GM19023 (cell line): ENCODE results near the gene NRTN.
"Not testable (repeated sequence)": the region's sequence is repeated elsewhere in the genome, so short reads cannot be mapped to it uniquely, and the experiment has no call there.

Source experiments
- ATAC-seq: cut with Tn5 transposase; IDR thresholded peaks from one replicate; pipeline ENCODE4 v1.9.1; 2021; ENCODE audit warnings: mild to moderate bottlenecking, moderate library complexity; ENCODE audit not compliant: unreplicated experiment

Gene NRTN

DNA sequence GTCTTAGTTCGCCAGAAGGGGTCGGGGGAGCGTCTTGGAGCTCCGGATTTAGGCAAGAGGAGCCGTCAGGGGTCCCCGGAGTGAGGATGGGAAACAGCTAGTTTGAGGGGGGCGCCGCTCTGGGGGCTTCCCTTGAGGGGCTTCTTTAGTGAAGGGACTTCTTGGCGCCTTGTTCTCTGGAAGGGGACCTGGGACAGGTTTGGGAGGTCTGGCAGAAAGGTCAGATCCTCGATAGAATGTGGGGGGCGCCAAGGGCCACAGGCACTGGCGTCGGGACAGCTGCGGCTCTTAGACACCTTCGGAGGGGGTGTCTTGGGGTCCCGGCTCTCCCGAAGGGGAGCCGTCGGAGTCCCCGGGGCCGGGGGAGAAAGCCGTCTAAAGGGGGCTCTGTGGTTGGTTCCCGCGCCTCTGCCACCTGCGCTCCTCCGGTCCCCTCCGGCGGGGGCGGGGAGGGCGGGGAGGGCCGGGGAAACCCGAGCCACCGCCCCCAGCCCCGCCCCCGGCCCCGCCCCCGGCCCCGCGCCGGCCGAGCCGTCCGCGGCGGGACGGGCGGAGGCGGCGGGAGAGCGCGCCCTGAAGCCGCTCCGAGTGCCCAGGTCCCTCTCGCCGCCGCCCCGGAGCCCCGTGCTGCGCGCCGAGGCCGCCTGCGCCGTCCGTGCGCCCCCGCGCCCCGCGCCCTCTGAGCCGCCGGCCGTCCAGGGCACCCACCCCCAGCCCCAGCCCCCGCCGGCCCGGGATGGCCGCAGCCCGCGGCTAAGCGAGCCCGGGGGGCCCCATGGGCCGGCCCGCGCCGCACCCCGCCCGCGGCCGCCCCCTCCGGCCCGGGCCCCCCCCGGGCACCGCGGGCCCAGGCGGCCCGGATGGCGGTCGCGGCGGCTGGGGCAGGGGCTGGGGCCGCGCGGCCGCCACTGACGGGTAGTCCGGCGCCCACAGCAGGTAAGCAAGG is at the start of gene NRTN:
TSS of gene NRTN (plus strand) at position 552 of the 946 bp plus-strand sequence. CDS start 19,099 bp downstream, outside the sequence.
- ATAC-seq: no peak

DNA sequence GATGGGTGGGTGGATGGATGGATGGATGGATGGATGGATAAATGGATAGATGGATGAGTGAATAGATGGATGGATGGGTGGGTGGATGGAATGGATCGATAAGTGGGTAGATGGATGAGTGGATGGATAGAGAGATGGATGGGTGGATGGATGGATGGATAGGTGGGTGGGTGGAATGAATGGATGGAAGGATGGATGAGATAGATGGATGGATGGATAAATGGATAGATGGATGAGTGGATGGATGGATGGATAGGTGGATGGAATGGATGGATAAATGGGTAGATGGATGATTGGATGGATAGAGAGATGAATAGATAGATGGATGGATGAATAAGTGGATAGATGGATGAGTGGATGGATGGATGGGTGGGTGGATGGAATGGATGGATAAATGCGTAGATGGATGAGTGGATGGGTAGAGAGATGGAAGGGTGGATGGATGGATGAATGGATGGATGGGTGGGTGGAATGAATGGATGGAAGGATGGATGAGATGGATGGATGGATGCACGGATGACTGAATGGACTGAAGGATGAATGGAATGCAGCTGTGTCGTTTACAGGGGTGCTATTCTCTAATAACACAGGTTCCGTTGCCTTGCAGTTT is 42.2 kb upstream of the NRTN start:
- no peak for ATAC-seq

DNA sequence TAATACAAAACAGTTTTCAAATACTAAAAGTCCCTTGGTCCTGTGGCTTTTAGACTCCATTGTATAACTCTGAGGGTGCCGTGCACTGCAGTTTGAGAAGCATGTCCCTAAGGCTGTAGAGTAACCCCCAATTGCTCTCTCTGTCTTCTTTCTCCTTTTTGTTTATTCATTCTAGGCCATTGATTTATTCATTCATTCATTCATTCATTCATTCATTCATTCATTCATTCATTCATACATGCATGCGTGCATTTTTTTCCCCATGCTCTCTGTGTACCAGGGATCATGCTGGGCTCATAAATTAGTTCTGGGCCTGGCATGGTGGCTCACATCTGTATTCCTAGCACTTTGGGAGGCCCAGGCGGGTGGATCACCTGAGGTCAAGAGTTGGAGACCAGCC is 39.6 kb upstream of the NRTN start:
- ATAC-seq: no peak

- no peak for ATAC-seq
Measured at GRCh38 chr19:5767949-5768348, 36.9 kb upstream of the NRTN start.

- no peak for ATAC-seq
Measured at GRCh38 chr19:5772416-5772815, 32.5 kb upstream of the NRTN start.

- no peak for ATAC-seq
Measured at GRCh38 chr19:5773276-5773675, 31.6 kb upstream of the NRTN start.

DNA sequence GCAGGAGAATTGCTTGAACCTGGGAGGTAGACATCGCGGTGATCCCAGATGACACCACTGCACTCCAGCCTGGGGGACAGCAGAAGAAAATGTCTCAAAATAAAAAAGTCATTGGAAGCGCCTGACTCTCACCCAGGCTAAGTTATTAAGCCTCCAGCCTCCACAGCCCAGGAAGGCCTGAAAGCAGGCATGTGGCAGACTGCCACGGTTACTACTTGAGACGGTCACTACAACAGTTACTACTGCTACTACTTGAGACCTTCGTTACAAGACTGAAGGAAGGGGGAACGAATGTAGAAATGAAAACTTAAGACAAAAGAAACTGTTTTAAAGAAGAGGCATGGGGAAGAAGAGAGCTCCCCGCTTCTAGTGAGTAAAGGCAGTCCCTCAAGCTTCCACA is 29.9 kb upstream of the NRTN start:
- ATAC-seq: no peak

DNA sequence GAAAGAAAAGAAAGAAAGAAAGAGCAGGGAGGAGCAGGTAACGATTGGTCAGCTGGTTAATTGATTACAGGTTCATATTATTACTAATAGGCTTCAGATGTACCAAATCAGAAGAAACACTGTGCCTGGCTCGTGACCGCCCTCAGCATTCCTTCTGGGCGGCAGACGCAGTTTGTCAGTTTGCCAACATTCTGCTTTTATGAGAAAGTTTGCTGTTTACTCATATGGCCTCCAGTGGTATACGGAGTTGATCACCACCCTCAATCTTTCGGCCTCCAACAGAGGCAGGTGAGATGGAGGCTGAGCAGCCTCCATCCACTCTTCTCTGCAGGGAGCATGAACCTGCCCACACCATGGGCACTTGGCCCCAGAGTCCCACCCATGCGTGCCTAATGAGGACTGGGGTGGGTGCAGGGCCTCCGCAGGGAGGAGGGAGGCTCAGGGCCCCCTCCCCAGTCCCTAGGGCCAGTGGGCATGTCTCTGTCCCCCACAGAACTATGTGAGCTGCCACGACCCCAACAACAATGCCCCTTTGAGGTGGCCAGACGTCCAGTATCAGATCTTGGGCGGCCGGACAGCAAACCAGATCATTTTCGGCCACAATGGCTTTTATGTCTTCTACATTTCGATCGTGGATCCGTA is 29.1 kb upstream of the NRTN start:
- ATAC-seq: no peak

DNA sequence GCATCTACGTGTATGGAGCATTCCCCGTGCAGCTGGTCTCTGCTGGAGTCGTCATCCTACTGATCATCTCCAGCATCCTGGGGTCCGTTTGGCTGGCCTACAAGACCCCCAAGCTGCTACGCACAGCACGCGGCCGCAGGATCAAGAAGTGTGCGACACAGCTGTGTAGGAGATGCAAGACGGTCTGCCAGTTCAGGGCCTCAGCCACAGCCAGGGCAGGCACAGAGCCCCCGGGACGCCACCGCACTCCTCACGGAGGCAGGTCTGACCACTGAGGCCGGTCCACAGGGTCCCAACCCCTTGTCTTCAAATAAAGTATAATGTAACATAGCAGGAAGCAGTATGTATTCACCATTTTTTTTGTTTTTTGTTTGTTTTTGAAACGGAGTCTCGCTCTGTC is 26.5 kb upstream of the NRTN start:
- ATAC-seq: no peak

- ATAC-seq: not testable (repeated sequence)
Measured at GRCh38 chr19:5780916-5781315, 24.0 kb upstream of the NRTN start.

DNA sequence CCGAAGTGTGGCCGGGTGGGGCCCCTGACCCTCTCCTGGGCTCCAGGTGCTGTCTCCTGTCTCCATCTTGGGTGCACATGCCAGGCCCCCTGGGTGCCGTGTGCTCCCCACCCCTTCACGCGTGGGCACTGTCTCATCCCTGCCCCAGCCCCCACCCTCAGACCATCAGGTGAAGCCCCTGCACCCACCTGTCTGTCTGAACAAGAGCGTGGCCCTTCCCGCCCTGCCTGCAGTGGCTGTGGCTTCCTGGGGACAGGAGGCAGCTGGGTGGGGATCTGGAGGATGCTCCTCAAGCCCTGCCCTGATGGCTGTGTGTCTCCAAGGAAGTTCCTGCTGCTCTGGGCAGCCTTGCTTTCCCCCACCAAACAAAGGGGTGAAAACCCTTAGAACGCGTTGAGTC is 22.5 kb upstream of the NRTN start:
- ATAC-seq: no peak

DNA sequence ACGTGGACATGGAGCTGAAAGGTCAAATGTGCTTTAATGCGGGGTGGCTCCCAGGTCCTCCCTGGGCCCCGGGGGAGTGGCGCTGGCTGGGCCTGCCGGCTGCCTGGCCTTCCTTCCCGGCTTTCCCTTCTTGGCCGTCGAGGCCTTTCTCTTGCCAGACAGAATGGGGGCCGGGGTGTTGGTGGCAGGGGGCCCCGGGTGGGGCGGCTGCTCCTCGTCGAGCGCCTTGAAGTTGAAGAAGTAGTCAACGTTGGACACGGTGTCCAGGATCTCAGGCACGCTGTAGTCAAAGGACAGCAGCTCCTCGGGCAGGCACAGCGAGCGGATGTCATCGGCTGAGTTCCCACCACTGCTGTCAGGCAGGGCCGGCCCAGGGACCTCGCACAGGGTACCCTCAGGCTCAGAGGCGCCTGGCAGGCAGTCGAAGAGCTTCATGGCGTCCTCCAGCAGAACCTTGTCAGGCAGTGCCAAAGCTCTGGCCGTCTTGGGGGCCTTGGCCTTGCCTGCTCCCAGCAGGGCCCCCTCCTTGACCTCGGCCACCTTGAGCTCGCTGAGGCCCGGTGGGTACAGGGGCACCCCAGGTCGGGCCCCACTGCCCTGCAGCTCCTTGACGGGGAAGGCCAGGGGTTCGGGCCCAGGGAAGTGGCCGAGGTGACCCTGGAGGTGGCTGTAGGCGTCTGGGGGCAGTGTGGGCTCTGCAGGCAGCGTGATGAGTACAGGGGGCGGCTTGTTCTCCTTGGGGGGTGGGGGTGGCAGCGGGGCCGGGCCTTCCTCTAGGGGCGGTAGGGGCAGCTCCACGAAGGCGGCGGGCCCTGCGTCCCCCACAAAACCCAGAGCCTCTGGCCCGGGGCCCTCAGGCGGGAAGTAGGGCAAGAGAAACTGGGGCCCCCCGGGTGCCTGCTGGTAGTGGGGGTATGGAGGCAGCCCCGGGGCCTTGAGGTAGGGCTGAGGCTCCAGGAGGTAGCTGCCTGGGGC is 21.6 kb upstream of the NRTN start:
- ATAC-seq: no peak

GRCh38 chr19:5784581-5785147 is 20.2 kb upstream of the NRTN start, which contains the start of gene PRR22:
PRR22 (minus strand) TSS chr19:5784746; CDS start chr19:5784660, 86 bp downstream.
- ATAC-seq: no peak

- ATAC-seq: no peak
Measured at GRCh38 chr19:5785423-5785822, 19.4 kb upstream of the NRTN start.

- no peak for ATAC-seq
Measured at GRCh38 chr19:5786593-5787408, 18.1 kb upstream of the NRTN start.

DNA sequence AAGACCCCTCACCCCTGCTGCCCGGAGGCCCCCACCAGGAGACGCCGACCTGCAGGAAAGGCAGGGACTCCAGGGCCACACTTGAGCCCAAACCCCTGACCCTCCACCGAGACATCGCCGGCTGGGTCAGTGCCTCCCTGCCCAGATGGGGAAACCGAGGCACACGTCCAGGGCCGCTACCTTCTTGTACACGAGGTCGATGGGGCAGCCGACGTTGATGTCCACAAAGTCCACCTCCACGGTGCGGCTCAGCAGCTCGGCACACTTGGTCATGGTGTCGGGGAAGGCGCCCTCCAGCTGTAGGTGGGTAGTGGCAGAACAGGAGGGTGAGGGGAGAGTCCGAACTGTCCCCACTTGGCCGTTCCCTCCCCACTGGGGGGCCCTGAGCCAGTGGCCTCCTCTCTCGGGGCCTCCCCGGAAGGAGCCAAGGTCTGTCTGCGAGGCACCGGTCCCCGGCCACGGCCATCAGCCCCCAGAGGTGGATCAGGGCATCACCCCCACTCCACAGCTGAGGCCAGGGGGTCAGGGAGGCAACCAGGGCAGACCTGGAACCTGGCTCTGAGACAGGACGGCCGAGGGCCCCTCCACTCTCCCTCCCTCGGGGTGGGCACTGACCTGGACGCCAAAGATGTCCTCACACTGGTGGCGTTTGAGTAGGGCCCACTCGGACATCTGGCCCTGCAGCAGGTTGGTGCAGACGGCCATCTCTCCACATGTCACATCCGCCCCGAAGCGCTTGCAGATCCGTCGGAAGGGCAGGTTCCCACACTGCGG is 17.3 kb upstream of the NRTN start:
- no peak for ATAC-seq

DNA sequence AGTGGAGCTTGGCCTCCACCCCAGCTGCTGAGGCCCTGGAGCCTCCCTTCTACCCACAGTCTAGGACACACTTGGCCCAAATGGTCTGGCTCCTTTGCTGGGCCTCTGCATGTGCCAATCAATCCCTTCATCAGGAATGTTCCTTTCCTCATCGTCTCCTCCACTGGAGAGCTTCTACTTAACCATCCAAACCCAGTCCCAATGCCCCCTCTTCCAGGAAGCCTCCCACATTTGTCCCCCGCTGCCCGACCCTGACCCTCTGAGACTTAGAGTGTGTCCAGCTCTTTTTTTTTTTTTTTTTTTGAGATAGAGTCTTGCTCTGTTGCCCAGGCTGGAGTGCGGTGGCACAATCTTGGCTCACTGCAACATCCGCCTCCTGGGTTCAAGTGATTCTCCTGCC is 16.4 kb upstream of the NRTN start:
- ATAC-seq: no peak

DNA sequence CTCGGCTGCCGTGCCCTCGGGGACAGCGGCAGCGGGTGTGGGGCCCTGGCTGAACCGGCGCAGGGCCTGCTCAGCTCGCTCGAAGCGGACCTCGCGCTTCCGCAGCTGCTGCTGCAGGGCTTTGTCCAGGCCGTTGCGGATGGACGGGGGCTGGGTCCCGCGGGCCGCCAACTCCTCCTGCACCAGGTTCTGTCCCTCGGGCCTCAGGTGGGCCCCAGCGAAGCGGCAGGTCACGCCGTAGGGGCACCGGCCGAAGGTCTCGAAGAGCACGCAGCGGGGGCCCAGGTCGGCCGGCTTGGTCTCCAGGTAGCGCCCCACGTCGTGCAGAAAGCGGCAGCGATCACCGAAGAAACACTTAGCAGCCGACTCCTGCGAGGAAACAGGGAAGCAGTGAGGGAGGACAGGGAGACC is 15.5 kb upstream of the NRTN start:
- ATAC-seq: no peak
